Heart left ventricle (tissue), 13 donors: ENCODE measurements around the gene PLXNC1.

Experiments
- CTCF ChIP-seq, 12 donors: fragments of 200-600 bp; sonication (generic) in 4 of 12; IDR thresholded peaks; one replicate each; pipeline versions ENCODE4 v1.5.0 to v1.8.0; 2018 to 2022; ENCODE audit warnings: antibody characterized with exemption in 12 of 12, mild to moderate bottlenecking in 5 of 12
- POLR2A ChIP-seq, 2 donors: fragments of 450-650 bp; IDR thresholded peaks; one replicate each; pipeline ENCODE4 v1.6.1; 2017; ENCODE audit warnings: antibody characterized with exemption in 2 of 2, mild to moderate bottlenecking in 2 of 2, moderate library complexity in 2 of 2
- donor health status: ischemic (EF 13 %, LVEDD 7.1; RV severe dilation, severe dysfunction).
- donor health status: DM: no; HTN: yes; CAD: no.
- donor health status: DM: no; HTN: no; CAD: no.
- donor health status: ischemic (EF 25% LVEDD 6.9; RV normal size, moderate dysfunction).
- donor health status: ischemic (EF 25% LVEDD 5.7; RV mildly dilated, moderate dysfunction).
- donor health status: ischemic (EF 35%, LVEDD 5.7; RV mildly dilated, moderate dysfunction).
- donor health status: nonischemic (EF 11% LVEDD 7.7; RV severe dilation, severe dysfunction).
- donor health status: DM: yes; HTN: yes; CAD: no.
- donor health status: PGD.
- donor health status: ischemic (EF 29% LVEDD 5.4; RV normal size, mild dysfunction).
- donor health status: nonischemic (EF 23%, LVEDD 6.1; RV moderate dilation, normal function).

- TF ChIP-seq CTCF (IDR thresholded peaks at IDR 0.05): no peak
- TF ChIP-seq POLR2A (IDR thresholded peaks at IDR 0.05): no peak
Observed at GRCh38 chr12:94182986-94183707, 34.8 kb downstream of the PLXNC1 start.
